NCI-H1092 (cell line): Measurements from ENCODE around the gene ADCY9.
"Not testable (repeated sequence)": the region's sequence is repeated elsewhere in the genome, so short reads cannot be mapped to it uniquely, and the experiment has no call there.

Experiments used
- DNase-seq: peaks from one replicate; lab custom pipeline; 2025; lab: John Stamatoyannopoulos, UW

The ADCY9 gene

DNA sequence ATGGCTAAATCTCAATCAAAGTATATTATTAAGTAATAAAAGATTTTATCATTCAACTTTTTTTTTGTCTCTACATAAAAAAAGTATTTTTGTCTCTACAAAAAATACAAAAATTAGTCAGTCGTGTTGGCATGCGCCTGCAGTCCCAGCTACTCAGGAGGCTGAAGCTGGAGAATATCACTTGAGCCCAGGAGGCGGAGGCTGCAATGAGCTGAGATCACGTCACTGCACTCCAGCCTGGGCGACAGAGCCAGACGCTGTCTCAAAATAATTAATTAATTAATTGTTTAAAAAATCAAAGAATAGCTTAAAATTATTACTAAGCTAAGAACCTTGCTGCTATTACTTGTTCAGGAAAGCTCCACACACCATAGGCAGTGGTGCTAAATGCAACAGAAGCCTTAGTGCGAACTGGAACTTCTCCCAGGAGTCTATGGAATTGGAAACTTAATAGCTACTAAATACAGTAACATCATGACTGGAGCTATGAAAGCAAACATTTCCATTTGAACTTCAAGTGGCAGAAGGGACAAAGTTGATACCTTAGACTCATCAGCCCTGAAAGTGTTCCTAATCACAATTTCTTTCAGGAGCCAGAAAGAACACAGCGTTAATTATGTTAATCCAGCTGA lies 22.6 kb downstream of the ADCY9 start:
- no peak for DNase-seq

- no peak for DNase-seq
These were observed 23.5 kb downstream of the ADCY9 start for GRCh38 chr16:4092547-4093265.

DNA sequence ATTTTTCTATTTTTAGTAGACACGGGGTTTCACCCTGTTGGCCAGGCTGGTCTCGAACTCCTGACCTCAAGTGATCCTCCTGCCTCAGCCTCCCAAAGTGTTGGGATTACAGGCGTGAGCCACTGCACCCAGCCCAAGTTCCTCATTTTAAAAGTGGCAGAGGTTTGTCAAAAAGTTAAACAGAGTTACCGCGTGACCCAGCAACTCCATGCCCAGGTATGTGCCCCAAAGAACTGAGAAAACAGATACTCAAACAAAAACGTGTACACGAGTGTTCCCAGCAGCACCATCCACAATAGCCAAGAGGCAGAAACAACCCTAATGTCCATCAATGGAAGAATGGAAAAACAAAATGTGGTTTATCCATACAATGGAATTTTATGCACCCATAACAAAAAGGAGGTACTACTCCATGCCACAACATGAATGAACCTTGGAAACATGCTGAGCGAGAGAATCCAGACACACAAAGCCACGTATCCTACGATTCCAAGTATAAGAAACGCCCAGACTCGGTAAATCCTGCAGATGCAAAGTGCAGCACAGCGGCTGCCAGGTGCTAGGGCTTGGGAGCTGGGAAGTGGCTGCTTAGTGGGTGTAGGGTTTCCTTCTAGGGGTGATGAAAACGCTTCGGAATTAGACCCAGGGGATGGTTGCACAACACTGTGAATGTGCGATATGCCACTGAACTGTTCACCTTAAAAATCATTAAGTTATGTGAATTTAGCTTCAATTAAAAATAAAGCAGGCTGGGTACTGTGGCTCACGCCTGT lies 24.8 kb downstream of the ADCY9 start:
- peak; percentile 60 for DNase-seq

- DNase-seq: no peak
These were observed 25.8 kb downstream of the ADCY9 start for GRCh38 chr16:4090351-4090851.

DNA sequence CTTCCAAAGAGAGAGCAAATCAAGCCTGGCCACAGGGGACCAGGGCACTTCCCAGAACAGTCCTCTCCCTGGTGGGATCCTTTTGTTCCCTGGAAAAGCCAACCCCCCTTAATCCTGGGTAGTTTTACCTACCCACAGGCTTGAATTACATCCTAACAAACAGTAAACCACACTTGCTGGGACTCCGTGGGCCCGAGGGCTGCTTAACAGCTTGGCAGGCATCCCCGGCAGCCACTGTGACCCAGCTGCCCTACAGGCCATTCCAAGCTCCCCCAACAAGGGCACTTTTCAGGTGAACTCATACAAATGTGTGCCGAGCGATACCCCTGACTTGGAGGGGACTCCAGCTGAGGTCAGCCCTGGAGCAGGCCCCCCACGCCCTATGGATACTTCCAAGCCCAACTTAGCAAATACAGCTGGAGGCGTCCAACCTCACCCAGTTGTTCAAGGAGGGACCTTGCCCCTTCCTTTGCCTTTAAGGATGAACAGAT lies 26.4 kb downstream of the ADCY9 start:
- peak; percentile 58 for DNase-seq

GRCh38 chr16:4089251-4089810 lies 26.9 kb downstream of the ADCY9 start:
- no peak for DNase-seq

GRCh38 chr16:4087990-4088577 lies 28.2 kb downstream of the ADCY9 start:
- no peak for DNase-seq

DNA sequence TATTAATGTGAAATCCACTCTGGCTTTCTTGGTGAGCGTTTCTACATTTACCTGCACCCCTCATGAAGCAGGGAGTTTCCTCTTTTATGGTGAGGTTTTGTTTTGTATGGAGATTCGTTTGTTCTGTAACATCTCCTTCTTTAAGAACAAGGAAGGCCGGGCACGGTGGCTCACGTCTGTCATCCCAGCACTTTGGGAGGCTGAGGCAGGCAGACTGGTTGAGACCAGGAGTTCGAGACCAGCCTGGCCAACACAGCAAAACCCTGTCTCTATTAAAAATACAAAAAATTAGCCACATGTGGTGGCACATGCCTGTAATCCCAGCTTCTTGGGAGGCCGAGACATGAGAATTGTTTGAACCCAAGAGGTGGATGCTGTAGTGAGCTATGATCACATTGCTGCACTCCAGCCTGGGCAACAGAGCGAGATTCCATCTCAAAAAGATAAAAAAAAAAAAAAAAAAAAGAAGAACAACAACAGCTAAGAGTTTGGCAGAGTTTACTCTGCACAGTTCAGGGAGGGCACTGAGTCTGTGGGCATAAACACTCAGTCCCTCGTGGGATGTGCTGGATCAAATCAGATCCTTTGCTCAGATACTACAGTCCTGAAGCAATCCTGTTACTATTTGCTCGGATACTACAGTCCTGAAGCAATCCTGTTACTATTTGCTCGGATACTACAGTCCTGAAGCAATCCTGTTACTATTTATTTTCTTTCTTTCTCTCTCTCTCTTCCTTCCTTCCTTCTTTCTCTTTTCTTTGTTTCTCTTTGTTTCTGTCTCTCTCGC lies 28.9 kb downstream of the ADCY9 start:
- DNase-seq: no peak

DNA sequence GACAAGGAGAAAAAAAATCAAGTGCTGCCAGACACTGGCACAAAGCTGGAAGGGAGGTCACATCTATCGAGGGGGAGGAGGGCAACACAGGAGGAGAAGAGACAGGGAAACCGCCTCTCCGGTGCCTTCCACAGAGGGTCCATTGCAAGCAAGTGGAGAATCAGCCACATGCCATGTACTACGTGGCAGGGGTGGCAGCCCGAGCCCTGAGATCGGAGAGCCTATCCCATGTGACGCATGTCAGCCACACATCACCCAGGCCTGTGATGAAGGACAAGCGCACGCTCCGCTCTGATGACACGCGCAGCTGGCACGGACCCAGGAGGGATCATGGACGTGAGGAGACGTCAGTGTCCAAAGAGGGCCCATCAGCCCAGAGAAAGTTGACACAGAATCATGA lies 30.1 kb downstream of the ADCY9 start:
- DNase-seq: no peak

GRCh38 chr16:4085405-4085970 lies 30.8 kb downstream of the ADCY9 start:
- no peak for DNase-seq

DNA sequence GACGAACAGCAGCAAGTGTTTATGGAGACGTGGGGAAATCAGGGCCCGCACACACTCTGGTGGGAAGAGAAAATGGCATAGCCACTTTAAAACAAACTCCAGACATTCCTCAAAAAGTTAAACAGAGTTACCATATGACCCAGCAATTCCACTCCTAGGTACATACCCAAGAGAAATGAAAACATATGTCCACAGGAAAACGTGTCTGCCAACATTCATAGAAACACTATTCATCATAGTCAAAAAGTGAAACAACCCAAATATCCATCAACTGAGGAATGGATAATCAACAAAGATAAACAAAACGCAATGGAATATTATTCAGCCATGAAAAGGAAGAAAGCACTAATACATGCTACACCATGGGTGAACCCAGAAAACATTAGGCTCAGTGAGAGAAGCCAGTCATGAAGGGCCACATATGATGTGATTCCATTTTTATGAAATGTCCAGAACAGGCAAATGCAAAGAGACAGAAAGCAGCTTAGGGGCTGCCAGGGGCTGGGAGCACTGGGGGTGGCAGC lies 32.8 kb downstream of the ADCY9 start:
- no peak for DNase-seq

- no peak for DNase-seq
These were observed 33.7 kb downstream of the ADCY9 start for GRCh38 chr16:4082474-4083044.

- DNase-seq: no peak
These were observed 34.7 kb downstream of the ADCY9 start for GRCh38 chr16:4081521-4082021.

DNA sequence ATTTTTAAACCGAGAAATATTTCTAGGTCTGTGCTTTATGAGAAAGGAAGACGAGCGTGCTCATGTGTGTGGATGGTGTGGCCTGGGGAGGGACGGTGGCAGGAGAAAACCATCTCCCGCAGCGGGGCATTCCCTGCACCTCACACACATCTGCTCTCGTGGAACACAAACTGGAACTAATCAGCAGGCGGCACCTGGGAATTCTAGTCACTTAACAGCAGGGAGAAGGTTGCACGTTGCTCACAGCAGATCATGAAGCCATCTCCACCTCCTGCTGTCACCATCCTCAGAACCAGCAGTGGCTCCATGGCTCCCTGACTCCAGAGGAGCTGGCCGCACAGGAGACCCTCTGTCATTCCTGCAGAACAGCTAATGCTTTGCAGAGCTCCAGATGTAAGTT lies 35.2 kb downstream of the ADCY9 start:
- no peak for DNase-seq

DNA sequence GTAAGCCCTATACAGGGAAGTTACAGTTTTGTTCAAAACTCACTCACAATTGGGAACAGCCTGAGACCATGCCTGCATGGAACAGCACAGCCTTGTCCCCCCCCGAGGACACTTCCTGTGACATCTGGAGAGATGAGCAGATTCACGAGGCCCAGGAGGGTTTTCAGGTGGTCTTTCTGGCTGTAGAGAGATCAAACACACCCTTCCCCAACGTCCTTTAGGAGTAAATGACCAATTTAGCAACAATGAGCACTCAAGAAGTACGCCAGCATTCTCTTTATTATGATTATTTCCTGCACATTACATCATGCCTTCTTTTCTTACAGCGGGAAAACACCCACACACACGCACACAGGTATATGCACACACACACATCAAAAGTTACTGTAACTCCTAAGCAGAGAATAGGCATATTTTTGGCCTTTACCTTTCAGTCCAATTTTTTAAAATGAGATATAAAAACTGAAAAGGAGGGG lies 39.0 kb downstream of the ADCY9 start:
- DNase-seq: no peak

DNA sequence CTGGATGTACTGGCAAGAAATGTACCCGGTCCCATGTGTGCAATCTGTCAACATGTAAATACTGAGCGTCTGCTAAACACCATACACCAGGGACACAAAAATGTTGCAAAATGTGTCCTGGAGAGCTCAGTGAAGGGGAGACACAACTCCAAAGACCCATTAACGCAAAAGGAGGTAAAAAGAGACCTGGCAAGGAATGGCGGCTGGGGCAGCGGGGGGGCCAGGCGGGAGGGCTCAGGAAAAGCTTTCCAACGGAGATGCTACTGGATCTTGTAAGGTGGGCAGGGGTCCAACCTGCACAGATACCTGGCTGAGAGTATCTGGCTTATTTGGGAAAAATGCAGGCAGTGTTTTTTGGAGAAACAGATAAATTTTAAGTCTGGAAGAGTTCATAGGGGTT lies 40.7 kb downstream of the ADCY9 start:
- DNase-seq: no peak

GRCh38 chr16:4073150-4073549 lies 43.1 kb downstream of the ADCY9 start:
- DNase-seq: not testable (repeated sequence)

DNA sequence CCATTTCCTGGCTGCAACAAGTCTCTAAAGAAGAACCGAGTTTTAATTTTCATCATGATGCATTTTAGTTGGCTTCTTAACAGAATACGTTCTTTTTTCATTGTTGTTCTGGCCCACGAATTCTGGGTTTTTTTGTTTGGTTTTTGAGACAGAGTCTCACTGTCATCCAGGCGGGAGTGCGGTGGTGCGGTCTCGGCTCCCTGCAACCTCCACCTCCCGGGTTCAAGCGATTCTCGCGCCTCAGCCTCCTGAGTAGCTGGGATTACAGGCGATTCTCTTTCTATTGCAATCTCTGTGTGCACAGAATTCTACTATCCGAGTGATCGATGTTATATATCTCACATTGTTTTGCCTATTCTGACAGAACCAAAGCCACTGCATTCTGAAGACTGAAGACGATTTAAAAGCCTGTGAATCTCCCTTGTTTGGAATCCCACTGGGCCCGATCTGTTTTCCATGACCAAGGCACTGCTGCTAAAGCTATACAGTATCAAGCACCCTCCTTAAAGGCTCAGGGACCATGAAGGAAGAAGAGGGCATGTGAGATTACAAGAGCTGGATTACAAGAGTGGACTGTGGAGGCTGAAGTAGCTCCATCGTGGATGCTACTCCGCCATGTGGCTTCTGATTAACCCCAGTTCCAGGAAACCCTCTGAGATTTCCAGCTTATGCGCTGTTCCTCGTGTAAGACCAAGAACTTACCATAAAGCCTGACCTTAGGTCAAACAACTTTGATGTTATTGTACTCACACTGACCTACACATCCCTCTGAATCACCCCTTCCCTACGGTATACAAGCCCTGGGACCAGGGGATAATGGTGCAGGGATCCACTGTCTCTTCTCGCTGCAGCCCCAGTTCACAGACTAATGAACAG lies 44.3 kb downstream of the ADCY9 start:
- DNase-seq: no peak

GRCh38 chr16:4070936-4071335 lies 45.3 kb downstream of the ADCY9 start:
- no peak for DNase-seq
